Occipital lobe (tissue), 3 donors: ENCODE measurements around the gene PDXP. TPM values are rescaled to one million over a fixed set of nuclear protein-coding genes. Genes with fewer than 3 reads are reported as not detected.
"Not testable (repeated sequence)": the region's sequence is repeated elsewhere in the genome, so short reads cannot be mapped to it uniquely, and the experiment has no call there.

Source experiments
- DNase-seq: peaks from one replicate; lab custom pipeline; 2025; lab: John Stamatoyannopoulos, UW
- small RNA-seq: library from RNA; depleted of rRNA; stranded (forward); fragments of <200 nt; gene quantifications from one replicate; pipeline ENCODE3, GENCODE V24; 2014
- total RNA-seq: library from RNA; depleted of rRNA; stranded (reverse); fragments of >200 nt; gene quantifications from one replicate; pipeline ENCODE4 v1.2.3, GENCODE V29; 2014

PDXP gene
- total RNA-seq, 1 donor from 2014 or later = 40.6 TPM

GRCh38 chr22:37696260-37696656, 37.7 kb downstream of the PDXP start:
- not testable (repeated sequence) for DNase-seq

- peak; percentile 57 for DNase-seq
These were observed 38.4 kb downstream of the PDXP start, which contains the start of gene TRIOBP for GRCh38 chr22:37696657-37697537. Gene TRIOBP (plus strand): TSS chr22:37697048. CDS start chr22:37701366, 4,318 bp downstream.

GRCh38 chr22:37697538-37697835, 39.0 kb downstream of the PDXP start:
- DNase-seq = no peak

GRCh38 chr22:37701141-37701786, 42.7 kb downstream of the PDXP start:
- no peak for DNase-seq

GRCh38 chr22:37703906-37704305, 45.4 kb downstream of the PDXP start:
- DNase-seq = no peak

GRCh38 chr22:37704645-37705044, 46.1 kb downstream of the PDXP start:
- no peak for DNase-seq

GRCh38 chr22:37705205-37705604, 46.7 kb downstream of the PDXP start:
- no peak for DNase-seq

GRCh38 chr22:37708580-37709444, 50.3 kb downstream of the PDXP start:
- no peak for DNase-seq

GRCh38 chr22:37709445-37709765, 50.9 kb downstream of the PDXP start:
- no peak for DNase-seq

- no peak for DNase-seq
These were observed 52.2 kb downstream of the PDXP start for GRCh38 chr22:37710675-37711074.

GRCh38 chr22:37711490-37711889, 53.0 kb downstream of the PDXP start:
- DNase-seq = no peak

- DNase-seq = no peak
These were observed 55.2 kb downstream of the PDXP start for GRCh38 chr22:37713761-37714160.

- no peak for DNase-seq
These were observed 56.1 kb downstream of the PDXP start for GRCh38 chr22:37714634-37715033.

GRCh38 chr22:37715760-37716159, 57.2 kb downstream of the PDXP start:
- no peak for DNase-seq

Small RNA genes within 50 kb of the gene (small RNA-seq; reads per million reads assigned to genes)
- gene RN7SL385P = 0.29 reads per million, percentile 10 among the genes with 10 or more reads in this experiment

Other genes starting within 250 kb of the PDXP start
- 14.7 TPM for gene ELFN2, start 231.2 kb upstream of the PDXP start, total RNA-seq
- 3.9 TPM for gene MFNG, start 172.3 kb upstream of the PDXP start, total RNA-seq
- 2.0 TPM for gene CARD10, start 139.3 kb upstream of the PDXP start, total RNA-seq
- gene CDC42EP1, start 98.2 kb upstream of the PDXP start, total RNA-seq = 0.94 TPM
- not detected for gene LGALS2, start 78.6 kb upstream of the PDXP start, total RNA-seq
- gene GGA1, start 49.9 kb upstream of the PDXP start, total RNA-seq = 32.0 TPM
- 1.9 TPM for gene SH3BP1, start 19.1 kb upstream of the PDXP start, total RNA-seq
- 119 TPM for gene LGALS1, start 16.9 kb downstream of the PDXP start, total RNA-seq
- 18.2 TPM for gene NOL12, start 27.6 kb downstream of the PDXP start, total RNA-seq
- 13.4 TPM for gene TRIOBP, start 38.3 kb downstream of the PDXP start, total RNA-seq
- gene GCAT, start 149.2 kb downstream of the PDXP start, total RNA-seq = 8.3 TPM
- not detected for gene GALR3, start 164.7 kb downstream of the PDXP start, total RNA-seq
- 13.7 TPM for gene ANKRD54, start 185.6 kb downstream of the PDXP start, total RNA-seq
- gene EIF3L, start 190.7 kb downstream of the PDXP start, total RNA-seq = 702 TPM
- gene MICALL1, start 247.6 kb downstream of the PDXP start, total RNA-seq = 22.9 TPM